Measurements from ENCODE around the gene RCBTB2.

DNA sequence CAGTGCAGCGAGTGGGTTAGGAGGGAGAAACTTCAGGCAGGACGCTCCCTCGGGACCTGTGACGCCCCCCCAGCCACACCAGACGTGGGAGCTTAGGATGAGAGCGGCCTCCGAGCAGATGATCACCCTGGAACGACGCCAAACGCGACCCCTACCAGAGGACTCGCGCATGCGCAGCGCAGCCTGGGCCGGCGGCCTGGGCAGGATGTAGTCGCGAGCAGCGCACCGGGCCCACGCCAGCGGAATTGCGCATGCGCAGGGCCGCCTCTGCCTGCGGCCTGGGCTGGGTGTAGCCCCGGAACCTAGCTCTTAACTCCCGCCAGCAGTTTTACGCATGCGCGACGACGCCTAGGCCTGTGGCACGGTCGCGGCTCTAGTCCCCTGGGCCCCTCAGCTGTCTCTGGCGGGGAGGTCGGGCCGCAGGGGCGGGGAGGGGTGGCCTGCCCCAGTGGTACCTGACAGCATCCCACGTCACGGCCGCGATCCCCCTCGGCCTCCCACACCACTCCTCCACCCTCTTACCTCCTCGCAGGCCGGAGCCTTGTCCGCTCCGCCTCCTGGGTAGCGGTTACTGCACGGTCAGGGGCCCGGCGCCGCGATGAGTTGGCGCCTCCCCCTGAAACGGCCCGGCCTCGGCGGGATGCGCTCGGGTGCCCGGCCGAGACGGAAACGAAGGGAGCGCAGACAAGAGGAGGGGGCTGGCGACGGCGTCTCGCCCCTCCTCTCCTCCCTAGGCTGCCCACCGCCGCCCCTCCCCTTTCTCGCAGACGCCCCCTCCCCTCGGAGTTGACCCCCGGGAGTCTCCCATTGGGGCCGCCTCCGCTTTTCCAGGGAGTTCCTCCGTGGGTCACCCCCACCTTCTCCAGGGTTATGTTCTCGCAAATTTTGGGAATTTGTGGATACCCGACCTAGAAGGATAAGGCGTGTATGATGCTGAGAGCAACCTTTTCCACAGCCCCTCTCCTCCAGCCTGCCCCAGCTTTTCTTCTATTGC lies at the start of gene RCBTB2:
- TF ChIP-seq, protein P1, sequence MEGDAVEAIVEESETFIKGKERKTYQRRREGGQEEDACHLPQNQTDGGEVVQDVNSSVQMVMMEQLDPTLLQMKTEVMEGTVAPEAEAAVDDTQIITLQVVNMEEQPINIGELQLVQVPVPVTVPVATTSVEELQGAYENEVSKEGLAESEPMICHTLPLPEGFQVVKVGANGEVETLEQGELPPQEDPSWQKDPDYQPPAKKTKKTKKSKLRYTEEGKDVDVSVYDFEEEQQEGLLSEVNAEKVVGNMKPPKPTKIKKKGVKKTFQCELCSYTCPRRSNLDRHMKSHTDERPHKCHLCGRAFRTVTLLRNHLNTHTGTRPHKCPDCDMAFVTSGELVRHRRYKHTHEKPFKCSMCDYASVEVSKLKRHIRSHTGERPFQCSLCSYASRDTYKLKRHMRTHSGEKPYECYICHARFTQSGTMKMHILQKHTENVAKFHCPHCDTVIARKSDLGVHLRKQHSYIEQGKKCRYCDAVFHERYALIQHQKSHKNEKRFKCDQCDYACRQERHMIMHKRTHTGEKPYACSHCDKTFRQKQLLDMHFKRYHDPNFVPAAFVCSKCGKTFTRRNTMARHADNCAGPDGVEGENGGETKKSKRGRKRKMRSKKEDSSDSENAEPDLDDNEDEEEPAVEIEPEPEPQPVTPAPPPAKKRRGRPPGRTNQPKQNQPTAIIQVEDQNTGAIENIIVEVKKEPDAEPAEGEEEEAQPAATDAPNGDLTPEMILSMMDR (IDR thresholded peaks at IDR 0.05) = no peak
- TF ChIP-seq POLR2A (IDR thresholded peaks at IDR 0.05) (peak; percentile 68), POLR2AphosphoS5 (IDR thresholded peaks at IDR 0.05) (peak; percentile 82 to 95 (median 91))

Data from breast epithelium (tissue), 3 donors.